DMS53 treated with DMSO at 0.1 percent for 48 hours (cell line): ENCODE results near the gene TMEM250.
A peak's percentile ranks its signal among the peaks of the same experiment; 100 is the strongest.
"Not testable (repeated sequence)": the region's sequence is repeated elsewhere in the genome, so short reads cannot be mapped to it uniquely, and the experiment has no call there.

Experiments
- DNase-seq: peaks from one replicate; lab custom pipeline; 2025; ENCODE audit not compliant: unreplicated experiment; lab: John Stamatoyannopoulos, UW

The TMEM250 gene, protein sequence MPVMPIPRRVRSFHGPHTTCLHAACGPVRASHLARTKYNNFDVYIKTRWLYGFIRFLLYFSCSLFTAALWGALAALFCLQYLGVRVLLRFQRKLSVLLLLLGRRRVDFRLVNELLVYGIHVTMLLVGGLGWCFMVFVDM

DNA sequence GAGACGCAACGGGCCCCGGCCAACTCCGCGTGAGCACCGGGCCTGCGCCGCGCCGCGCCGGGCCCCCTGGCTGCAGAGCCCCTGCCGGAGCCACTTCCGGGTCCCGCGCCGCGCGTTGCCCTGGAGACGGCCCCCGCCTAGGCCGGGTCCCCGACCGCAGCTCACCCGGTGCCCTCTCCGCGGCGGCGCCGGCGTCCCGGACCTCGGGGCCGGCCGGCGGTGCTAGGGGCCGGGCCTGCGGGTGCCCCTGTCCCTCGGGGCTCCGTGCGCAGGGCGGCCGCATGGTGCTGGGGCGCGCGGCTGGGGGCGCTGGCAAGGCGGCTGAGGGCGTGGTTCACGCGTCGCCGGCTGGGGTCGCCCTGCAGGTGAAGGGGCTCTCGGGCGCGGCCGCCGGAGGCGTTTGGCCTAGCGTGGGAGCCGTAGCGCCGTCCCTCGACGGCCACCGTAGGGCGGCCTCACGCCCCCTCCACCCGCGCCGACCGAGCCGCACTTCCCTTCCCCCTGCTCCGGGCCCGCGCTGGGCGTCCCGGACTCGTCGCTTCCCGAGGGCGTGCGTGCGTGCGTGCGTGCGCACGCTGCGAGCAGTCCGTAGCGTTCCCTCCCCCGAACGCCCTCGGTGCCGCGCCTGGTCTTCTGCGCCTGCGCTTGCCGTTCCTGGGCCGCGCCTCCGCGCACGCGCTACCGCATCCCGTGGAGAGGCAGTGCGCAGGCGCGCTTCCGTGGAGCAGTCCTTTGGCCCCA, at the start of gene TMEM250:
TSS of gene TMEM250 (minus strand) at position 556 of the 741 bp plus-strand sequence. CDS start 1,975 bp downstream, outside the sequence.
- DNase-seq = peak; percentile 94

DNA sequence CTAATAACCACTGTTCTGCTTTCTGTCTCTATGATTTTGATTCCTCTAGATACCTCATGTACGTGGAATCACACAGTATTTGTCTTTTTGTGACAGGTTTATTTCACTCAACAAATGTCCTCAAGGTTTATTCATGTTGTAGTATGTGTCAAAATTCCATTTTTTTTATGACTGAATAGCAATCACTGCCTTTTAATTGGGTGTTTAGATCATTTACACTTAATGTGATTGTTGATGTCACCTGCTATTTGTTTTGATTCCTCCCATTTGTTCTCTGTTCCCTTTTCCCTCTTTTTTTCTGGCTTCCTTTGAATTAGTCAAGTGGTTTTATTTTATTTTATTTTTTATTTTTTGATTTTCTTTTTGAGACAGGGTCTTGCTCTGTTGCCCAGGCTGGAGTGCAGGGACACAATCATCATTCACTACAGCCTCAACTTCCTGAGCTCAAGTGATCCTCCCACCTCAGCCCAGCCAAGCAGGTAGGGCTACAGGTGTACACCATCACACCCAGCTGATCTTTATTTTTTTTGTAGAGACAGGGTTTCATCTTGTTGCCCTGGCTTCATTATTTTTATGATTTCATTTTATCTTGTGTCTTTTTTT, 44.7 kb upstream of the TMEM250 start:
- no peak for DNase-seq

DNA sequence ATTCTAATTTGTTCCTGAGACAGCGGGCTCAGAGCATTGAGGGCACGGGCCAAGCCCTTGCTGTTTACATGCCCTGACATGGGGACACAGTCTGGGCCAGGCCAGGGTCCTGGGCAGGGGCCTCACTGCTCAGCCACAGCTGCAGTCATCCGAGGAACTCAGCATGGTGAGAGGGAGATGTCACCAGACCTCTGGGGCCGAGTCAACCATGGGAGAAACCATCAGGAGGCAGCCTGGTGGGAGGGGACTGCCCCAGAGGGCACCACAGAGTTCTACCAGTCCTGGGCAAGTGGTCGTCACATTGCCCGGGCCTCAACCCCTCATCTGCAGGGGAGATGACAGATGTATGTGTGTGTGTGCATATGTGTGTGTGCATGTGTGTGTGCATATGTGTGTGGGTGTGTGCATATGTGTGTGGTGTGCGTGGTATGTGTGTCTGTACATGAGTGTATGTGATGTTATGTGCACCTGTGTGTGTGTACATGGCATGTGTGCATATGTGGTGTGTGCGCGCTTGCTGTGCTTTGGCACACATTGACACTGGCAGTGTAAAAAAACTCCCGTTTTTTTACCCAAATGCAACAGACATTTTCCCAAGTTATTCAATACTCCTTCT, 42.4 kb upstream of the TMEM250 start:
- DNase-seq = no peak

DNA sequence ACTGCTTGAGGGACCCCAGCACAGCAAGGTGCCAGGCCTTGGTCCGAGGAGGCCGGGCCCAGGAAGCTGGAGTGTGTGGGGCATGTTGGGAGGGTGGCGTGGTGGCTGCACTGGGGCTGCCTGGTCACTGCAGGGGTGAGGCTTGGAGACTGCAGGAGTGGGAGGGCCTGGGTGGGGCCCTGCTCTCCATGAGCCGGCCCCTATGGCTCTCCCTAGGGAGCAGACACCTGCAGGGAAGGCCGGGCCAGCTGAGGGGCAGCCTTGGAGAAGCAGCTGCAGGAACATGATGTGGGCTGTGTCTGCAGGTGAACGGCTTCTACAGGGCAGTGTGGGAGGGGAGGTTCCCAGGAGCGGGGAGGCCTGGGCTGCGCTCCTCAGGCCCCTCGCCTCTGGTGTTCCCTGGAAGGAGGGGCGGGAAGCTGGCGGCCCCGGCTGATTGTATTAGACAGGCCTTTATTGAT, 41.7 kb upstream of the TMEM250 start:
- DNase-seq = no peak

DNA sequence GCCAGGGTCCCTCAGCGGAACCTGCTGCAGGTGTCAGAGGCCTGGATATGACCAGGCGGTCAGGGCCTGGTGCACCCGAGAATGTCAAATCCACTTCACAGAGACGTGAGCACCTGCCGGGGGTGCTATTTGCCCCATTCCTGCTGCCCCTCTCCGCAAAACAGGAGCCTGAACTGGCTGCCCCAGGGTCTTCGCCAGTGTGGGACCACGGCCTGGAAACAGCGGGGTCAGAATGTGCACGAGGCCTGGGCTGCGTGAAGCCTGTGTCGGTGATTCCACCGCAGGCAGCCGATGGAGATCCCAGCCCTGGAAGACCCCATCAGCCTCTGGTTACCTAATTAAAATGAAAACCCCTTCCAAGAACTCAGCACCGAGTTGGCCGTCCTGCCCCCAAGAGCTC, 41.2 kb upstream of the TMEM250 start:
- DNase-seq = no peak

DNA sequence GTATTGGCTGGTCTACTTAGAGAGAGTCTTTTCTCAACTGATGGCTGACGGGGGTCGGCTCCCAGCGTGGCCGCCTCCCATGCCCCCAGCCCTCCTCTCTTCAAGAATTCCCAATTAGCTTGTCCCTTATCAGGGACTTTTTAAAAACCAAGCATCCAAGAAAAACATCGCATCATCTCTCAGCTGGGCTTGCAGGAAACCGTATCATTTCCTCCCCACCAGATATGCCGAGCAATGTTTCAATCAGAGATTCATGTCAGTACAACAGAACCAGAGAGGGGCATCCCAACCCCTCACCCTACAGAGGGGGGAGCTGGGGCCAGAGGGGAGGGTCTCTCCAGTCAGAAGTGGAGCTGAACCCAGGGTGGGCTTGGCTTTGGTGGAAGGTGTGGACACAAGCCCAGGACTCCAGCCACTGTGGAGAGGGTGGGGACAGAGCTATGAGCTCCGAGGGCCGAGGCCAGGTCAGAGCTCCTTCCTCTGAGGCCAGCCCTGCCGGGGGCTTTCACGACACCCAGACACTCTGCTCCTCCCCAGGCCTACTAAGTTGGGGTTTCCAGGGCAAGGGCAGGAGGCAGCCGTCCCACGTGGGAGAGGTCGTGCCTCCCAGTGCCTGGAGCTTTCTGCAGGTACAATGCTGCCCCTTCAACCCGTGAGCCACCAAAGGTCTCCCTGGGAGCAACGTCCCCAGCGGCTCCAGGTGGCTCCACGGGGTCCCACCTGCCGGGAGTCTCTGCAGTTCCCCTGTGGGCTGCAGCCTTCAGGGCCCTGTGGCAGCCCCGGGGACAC, 39.0 kb upstream of the TMEM250 start:
- DNase-seq = no peak

DNA sequence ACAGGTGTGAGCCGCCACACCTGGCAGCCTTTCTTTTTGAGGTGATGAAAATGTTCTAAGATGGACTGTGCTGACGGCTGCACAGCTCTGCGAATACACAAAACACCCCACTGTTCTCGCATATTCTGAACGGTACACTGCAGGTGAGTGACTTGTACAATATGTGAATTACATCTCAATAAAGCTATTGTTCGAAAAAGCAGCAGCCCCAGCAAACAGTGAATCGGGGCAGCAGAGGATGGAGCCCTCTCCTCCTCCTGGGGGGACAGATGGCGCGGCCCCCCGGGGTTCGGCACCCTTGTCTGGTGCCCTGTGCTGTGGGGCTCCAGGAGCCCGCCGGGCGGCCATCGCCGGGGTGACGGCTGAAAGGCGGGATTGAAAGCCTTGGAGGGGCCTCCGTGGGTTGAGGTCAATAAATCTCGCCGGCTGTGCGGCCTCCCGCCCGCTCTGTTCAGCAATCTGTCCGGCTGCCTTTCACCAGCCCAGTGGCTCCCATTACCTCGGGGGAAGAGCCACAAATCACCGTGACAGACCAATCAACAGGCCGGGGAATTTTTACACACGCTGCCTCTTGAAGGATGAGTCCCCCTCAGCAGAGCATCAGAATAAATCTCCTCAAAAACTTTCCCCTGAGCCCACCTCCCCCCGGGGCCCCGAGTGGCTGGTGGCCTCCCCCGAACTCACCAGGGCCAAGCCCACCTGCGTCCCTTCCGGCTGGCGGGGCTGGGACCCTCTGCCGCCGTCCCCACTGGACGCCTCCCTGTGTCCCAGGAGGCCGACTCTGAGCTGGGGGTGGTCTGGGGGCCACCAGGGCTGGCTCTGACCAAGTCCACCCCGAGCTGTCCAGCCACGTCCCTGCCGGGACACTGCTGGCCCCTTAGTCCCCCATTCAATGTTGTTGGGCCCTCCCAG, 37.8 kb upstream of the TMEM250 start:
- DNase-seq = no peak

DNA sequence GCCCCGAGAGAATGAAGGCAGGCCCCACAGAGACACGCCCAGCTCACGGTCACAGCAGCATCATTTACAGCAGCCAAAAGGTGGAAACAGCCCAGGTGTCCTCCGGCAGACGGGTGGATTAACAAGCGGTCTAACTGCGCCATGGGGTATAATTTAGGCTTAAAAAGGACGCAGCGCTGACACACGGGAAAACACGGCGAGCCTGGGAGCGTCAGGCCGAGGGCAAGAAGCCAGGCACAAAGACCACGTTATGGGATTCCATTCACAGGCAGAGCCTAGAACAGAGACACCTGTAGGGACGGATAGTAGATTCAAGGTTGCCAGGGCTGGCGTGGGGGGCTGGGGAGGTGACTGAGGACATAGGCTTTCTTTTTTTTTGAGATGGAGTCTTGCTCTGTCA, 36.9 kb upstream of the TMEM250 start:
- no peak for DNase-seq

DNA sequence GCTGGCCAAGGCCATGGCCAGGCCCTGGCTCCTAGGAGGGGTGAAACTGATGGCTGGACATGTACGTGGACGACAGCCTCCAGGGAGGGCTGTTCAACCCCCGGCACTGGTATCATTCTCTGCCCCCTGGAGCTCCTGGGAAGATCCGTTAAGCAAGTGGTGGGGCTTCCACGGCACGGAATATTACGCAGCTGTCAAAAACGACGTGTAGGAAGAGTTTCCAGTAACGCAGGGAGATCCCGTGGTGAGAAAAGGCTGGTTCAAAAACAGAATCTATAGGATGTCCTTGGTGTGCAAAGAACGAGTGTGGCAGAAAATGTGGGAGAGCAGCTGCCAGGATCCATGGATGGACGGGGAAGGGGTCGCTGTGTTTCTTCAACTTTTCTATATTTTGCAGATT, 36.3 kb upstream of the TMEM250 start:
- DNase-seq = no peak

DNA sequence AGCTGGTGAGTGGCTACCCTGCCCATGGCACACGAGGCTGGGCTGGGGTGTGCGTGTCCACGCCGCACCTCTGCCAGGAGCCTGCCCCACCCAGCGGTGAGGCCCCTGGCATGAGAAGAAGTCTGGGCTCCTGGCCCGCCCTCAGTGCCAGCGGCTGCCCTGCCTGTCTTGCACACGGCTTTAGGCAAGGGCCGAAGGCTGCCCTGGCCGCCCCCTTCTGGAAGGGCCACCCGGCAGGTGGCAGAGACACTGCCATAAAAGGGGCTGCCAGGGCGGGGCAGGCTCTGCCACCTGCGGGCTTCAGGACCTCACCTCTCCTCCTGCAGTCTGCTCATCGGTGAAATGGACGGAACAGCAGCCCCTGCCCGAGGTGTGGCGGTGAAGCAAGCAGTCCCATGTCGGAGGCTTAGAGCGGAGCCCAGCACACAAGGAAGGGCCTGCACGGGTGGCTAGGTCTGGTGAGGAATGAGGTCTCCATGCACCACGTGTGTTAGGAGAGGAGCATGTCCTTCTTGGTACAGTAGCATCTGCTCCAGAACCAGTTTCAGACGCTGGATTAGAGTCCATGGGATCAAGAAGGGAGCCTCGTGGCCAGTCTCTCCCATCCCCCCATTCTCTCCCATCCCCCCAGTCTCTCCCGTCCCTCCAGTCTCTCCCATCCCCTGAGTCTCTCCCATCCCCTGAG, 34.8 kb upstream of the TMEM250 start:
- DNase-seq = no peak

DNA sequence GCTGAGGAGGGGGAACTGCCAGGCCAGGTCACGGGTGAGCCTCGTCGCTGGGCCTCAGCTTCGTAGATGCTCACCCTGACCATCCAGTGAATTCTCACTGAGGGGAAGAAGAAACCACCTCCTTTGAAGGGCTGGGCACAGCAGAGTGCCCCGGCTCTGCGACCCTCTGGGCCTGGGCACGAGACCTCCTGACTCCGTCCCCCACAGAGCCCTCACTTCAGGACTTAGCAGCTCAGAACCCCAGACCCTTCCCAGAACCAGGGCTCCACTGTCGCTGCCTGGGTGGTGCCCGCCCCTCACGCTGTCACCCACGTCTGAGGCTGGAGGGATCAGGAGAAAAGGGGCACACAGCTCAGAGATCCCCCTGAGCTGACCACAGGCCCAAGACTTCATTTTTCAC, 34.3 kb upstream of the TMEM250 start:
- DNase-seq = no peak

DNA sequence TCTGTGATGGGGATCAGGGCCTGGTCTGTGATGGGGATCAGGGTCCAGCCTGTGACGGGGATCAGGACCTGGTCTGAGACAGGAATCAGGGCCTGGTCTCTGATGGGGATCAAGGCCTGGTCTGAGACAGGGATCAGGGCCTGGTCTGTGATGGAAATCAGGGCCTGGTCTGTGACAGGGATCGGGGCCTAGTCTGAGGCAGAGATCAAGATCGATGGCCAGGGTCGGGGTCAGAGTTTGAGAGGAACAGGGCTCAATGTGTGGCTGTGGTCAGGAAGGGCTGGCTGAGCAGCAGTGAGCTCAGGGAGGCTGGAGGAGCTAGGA, 33.8 kb upstream of the TMEM250 start:
- DNase-seq = no peak

DNA sequence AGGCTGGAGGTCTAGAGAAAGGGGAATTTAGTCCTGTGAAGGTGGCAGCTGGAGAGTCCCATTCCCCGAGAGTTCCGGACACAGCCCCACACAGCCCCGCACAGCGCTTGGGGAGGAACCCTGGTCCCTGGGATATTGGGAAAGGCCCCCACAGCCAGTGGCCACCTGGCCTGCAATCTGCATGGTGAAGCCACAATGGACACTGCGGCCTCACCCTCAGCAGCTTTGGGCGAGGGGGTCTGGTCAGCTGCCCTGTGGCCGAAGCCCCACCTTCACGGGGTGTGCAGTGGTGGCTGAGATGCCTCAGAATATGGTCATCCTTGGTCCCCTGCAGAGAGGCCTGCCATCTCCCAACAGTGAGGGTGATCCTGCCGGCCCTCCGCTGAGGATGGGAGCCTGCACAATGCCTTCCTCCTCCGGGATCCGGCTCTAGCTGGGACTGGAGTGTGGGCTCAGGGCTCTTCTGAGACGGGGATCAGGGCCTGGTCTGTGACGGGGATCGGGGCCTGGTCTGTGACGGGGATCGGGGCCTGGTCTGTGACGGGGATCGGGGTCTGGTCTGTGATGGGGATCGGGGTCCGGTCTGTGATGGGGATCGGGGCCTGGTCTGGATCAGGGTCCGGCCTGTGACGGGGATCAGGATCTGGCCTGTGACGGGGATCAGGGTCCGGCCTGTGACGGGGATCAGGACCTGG, 33.3 kb upstream of the TMEM250 start:
- no peak for DNase-seq

DNA sequence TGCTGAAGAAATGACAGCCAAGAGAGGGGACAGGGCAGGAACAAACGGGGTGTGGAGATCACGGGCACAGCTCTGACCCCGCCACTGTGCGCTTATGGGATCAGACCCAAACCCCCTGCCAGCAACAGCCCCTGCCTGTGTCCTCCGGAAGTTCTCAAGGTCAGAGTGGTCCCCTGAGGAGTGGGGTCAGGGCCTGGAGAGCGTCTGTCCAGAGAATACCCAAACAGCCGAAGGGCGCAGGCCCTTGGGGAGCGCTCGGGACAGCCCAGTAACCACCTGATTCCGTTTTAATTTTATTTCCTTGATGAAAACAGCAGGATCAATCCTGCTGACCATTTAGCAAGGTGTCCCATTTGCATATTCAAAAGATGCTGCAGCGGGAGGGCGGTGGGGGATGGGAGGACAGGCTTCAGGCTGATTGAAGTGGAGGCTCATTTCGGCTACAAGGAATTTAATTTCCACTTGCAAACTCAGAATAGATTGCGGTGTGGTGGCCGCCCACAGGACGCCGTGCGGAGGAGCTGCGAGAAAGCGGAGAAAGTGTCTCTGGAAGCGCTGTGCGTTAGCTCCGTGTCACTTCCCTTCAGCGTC, 32.6 kb upstream of the TMEM250 start:
- no peak for DNase-seq

DNA sequence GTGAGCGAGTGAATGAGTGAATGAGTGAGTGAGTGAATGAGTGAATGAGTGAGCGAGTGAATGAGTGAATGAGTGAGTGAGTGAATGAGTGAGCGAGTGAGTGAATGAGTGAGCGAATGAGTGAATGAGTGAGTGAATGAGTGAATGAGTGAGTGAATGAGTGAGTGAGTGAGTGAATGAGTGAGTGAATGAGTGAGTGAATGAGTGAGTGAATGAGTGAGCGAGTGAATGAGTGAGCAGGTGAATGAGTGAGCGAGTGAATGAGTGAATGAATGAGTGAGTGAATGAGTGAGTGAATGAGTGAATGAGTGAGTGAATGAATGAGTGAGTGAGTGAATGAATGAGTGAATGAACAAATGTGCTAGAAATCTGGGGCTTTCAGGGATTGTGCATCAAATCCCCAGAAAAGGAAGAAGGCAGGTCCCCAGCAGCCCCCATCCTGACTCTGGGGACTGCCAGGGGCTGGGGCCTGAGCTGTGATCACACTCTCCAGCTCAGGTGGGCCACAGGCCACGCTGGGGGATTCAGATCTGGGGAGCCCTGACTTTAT, 32.1 kb upstream of the TMEM250 start:
- not testable (repeated sequence) for DNase-seq

DNA sequence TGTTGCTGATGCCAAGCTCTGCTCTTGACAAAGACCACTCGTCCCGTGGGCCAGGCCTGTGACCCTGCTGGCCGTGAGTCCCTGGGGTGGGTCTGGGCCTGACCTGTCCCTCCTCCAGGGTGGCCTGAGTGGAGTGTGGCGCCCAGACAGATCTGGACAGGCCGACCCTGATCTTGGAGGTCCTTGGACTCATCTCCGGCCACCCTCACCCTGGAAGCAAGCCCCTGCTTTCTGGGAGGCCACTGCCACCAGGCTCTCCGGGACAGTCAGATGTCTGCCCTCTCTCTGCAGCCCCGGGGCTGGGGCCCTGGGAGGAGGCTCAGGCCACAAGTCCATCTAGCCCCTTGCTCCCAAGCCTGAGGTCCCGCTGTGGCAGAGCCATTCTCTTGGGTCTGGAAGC, 31.2 kb upstream of the TMEM250 start:
- no peak for DNase-seq

DNA sequence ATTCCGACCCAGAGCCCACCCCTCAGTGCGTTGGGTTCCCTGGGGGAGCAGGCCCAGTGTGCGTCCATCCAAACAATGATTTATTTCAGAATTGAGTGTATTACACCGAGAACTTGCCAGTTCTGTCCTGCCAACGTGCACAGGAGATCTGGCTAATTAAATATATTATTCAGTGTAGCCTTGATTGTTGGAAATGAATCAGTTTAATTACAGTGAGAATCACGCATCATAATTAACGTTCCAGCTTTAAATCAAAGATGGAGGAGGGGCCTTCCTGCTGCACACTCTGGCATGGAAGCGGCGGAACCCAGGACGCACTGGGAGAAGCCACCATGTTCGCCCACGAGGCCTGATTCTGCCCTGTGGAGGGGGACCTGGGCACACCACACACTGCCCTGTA, 30.7 kb upstream of the TMEM250 start:
- no peak for DNase-seq

DNA sequence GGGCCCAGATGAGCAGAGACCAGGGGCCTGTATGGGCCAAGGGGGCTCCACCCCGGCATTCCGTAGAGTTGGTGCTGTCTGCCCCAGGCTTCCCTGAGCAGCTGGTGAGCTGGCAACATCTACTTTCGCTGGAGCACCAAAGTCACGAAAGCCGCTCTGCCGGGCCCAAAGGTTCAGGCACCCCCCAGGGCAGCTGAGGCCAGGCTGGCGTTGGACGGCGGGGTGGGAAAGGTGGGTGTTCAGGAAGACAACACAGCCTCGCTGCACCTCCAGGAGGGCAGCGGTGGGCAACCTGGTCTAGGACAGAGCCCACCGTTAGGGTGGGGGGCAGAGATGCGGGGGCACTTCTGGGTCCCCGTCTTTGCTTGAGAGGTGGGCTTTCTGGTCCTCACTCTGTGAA, 30.1 kb upstream of the TMEM250 start:
- DNase-seq = no peak
